Activated T-helper 9 cell treated with anti-CD3 and anti-CD28 coated beads, Interleukin-2, amount 50 U/mL, for 16 hours (primary cell): ENCODE measurements around the gene CALM3.

Source experiments
- DNase-seq: peaks from one replicate; pipeline ENCODE4 v3.0.0-alpha.2; 2020; ENCODE audit warnings: low read depth

The CALM3 gene

DNA sequence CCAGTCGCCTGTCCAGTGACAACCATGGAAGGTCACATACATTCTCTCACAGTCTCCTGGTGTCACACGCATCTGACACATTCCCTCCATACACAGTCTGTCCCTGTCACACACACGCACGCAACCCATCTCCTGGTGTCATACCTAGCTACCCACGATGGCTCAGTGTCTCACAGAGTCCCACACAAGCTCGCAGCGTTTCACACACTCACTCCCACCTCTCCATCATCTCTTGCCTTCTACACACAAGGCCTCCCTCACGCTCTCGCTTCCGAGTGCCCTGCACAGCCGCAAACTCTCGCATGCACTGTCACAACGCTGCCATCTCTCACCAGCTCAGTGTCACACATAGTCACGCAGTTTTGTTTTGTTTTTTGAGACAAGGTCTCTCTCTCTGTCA lies 36.1 kb downstream of the CALM3 start:
- DNase-seq, result no peak

DNA sequence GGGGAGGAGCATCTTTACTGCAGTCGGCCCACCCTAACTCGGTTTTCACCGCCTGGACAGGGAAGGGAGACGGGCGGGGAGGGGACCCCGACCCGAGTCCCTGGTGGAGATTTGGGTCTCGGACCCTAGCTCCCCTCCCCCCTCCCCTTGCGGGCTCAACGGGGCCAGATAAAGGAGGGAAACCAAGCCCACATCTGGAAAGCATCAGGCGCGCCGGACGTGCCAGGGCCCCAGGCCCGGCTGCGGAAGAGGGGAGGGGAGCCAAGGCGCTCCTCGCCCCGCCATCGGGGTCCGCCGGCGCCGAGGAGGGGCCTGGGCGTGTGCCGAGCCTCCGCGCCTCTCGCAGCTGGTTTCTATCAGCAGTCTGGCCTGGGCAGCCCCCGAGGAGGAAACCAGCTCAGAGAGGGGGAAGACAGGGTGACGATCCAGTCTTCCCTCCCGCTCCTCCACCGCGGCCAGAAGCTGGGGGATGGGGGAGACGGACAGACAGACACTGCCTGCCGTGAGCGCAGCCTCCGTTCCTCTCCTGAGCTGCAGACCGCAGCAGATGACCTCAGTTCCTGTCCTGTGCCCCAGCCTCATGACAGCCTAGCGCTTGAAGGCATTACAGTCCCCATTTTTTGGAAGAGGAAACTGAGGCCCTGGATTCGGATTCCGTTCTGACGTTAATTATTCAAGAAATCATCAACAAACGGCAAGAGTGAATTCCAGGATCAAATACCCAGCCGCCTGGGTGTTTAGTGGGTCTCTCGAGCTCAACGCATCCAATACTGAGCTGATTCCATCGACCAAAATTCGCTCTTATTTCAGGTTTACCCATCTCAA lies 38.4 kb downstream of the CALM3 start:
- DNase-seq, result no peak

GRCh38 chr19:46640656-46641055 lies 39.5 kb downstream of the CALM3 start:
- DNase-seq, result no peak

DNA sequence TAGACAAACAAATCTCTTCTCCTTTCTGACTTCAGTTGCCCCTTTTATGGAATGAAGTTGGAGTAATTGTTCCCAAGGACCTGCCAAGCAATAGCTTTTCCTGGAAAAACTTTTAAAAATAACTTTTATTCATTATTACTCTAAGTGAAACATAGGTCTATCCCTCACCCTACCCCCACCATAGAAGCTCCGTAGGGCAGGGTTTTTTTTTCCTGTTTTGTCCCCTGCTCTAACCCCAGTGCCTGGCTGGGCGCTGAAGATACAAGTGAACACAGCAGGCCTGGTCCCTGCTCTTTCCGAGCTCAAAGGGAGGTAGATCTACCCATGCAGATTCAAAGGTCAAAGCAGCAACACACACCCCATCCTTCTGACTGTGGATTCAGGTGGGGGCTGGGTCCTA lies 43.6 kb downstream of the CALM3 start:
- no peak for DNase-seq

GRCh38 chr19:46646402-46646801 lies 45.3 kb downstream of the CALM3 start:
- no peak for DNase-seq

GRCh38 chr19:46648060-46648960 lies 47.2 kb downstream of the CALM3 start:
- DNase-seq, result no peak

DNA sequence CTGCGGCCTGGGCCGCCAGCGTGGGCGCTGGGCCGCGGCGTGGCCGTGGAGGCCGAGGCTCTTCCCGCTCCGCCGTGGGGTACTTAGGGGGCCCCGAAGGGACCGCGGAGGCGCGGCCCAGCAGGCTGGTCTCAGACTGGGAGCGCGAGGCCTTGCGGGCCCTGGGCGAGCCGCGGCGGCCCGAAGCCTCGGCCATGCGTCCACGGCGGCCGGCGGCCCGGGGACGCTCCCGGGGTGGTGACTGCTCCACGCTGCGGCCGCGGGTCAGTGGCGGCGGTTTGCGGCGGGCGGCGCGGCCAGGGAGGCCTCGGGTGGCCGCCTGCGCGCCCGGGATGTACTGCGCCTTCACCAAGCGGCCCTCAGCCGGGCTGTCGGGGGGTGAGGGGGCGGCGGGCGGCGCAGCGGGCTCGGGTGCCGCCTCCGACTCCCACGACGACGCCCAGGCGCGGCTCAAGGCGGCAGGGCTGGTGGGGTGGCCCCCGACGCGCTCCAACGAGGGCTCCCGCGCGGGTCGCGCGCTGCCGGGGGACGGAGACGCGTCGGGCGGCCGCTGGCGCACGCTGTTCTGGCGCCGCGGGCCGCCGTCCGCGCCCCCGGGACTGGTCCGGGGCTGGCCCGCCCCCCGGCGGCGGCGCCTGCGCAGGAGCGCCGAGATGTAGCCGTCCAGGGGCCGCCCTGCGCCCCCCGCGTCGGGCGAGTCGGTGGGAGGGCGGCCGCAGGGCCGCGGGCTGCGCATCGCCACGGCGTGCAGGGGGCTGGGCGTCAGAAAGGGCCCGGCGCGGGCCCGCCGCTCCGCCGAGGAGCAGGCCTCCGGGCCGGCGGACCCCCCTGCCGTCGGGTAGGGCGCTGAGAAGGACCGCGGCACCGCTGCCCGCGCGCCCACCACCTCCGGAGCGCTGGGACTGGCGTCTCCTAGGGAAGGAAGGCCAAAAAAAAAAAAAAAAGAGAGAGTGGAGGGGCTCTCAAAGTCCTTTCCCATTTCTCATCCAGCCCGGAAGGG lies 48.1 kb downstream of the CALM3 start:
- no peak for DNase-seq

DNA sequence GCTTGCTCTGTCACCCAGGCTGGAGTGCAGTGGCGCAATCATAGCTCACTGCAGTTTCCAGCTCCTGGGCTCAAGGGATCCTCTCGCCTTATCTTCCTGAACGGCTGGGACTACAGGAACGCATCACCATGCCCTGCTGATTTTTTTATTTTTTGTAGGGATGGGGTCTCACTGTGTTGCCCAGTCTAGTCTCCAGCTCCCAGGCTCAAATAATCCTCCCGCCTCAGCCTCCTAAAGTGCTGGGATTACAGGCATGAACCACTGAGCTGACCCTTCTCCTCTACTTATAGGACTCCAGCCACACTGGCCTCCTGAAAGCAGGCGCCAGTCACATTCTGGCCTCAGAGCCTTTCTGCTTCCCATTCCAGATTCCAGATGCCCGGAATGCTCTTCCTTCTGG lies 49.3 kb downstream of the CALM3 start:
- no peak for DNase-seq

GRCh38 chr19:46654621-46655152 lies 53.6 kb downstream of the CALM3 start:
- no peak for DNase-seq

DNA sequence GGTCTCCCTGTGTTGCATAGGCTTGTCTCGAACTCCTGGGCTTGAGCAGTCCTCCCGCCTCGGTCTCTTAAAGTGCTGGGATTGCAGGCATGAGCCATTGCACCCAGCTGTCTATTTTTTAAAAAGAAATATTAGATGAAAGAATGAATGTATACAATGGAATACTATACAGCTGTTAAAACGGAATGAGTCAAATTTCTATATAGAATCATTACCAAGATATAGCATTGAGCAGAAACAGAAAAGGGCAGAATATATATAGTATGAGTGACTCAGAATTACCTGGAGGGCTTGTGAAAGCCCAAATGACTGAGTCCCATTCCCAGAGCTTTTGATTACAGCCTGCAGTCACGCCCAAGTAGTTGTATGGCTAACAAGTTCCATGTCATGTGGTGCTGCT lies 55.4 kb downstream of the CALM3 start:
- DNase-seq, result no peak

- no peak for DNase-seq
These were observed 58.2 kb downstream of the CALM3 start for GRCh38 chr19:46659151-46660007.

- no peak for DNase-seq
These were observed 58.9 kb downstream of the CALM3 start for GRCh38 chr19:46660008-46660517.
